ENCODE measurements around the gene CCDC124. TPM values are rescaled to one million over a fixed set of nuclear protein-coding genes. Genes with fewer than 3 reads are reported as not detected.

The CCDC124 gene
- polyA plus RNA-seq, 1 of the 3 experiments (the other 2 are of a cell fraction): 231 TPM

DNA sequence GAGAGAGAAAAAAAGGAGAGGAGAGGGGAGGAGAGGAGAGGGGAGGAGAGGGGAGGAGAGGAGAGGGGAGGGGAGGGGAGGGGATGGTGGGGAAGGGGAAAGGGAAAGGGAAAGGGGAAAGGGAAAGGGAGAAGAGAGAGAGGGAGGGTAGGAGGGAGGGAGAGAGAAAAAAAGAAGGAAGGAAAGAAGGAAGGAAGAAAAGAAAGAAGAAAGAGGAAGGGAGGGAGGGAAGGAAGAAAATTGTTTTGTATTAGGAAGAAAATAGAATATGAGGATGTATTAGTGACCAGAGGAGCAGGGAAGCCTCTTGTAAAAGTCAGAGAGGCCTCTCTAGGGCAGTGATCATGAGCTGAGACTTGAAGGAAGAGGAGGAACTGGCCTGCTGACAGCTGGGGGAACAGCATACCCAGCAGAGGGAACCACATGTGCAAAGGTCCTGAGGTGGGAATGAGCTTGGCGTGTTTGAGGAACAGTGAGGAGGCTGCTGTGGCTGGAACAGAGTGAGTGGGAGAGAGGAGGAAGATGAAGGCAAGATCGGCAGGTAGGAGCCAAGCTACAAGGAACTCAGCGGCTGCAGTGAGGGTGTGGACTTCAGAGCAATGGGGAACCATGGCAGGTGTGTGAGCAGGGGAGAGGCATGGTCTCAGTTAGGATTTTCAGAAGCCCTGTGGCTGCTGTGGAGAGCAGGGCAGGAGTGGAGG, 24.5 kb downstream of the CCDC124 start:
- TF ChIP-seq JUND (IDR thresholded peaks at IDR 0.05): no peak
- TF ChIP-seq, protein P1, sequence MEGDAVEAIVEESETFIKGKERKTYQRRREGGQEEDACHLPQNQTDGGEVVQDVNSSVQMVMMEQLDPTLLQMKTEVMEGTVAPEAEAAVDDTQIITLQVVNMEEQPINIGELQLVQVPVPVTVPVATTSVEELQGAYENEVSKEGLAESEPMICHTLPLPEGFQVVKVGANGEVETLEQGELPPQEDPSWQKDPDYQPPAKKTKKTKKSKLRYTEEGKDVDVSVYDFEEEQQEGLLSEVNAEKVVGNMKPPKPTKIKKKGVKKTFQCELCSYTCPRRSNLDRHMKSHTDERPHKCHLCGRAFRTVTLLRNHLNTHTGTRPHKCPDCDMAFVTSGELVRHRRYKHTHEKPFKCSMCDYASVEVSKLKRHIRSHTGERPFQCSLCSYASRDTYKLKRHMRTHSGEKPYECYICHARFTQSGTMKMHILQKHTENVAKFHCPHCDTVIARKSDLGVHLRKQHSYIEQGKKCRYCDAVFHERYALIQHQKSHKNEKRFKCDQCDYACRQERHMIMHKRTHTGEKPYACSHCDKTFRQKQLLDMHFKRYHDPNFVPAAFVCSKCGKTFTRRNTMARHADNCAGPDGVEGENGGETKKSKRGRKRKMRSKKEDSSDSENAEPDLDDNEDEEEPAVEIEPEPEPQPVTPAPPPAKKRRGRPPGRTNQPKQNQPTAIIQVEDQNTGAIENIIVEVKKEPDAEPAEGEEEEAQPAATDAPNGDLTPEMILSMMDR (IDR thresholded peaks at IDR 0.05): no peak
- TF ChIP-seq, protein P2, sequence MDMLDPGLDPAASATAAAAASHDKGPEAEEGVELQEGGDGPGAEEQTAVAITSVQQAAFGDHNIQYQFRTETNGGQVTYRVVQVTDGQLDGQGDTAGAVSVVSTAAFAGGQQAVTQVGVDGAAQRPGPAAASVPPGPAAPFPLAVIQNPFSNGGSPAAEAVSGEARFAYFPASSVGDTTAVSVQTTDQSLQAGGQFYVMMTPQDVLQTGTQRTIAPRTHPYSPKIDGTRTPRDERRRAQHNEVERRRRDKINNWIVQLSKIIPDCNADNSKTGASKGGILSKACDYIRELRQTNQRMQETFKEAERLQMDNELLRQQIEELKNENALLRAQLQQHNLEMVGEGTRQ (IDR thresholded peaks at IDR 0.05; ENCODE audit: borderline replicate concordance, low read depth, low read length): no peak
- TF ChIP-seq, protein P3, sequence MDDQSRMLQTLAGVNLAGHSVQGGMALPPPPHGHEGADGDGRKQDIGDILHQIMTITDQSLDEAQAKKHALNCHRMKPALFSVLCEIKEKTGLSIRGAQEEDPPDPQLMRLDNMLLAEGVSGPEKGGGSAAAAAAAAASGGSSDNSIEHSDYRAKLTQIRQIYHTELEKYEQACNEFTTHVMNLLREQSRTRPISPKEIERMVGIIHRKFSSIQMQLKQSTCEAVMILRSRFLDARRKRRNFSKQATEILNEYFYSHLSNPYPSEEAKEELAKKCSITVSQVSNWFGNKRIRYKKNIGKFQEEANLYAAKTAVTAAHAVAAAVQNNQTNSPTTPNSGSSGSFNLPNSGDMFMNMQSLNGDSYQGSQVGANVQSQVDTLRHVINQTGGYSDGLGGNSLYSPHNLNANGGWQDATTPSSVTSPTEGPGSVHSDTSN (IDR thresholded peaks at IDR 0.05): no peak
- TF ChIP-seq RFX5 (IDR thresholded peaks at IDR 0.05; ENCODE audit: low read length): no peak
- TF ChIP-seq NRF1 (IDR thresholded peaks at IDR 0.05; ENCODE audit: low read depth, low read length): no peak
- no peak for TF ChIP-seq SIN3A (IDR thresholded peaks at IDR 0.05; ENCODE audit: borderline replicate concordance, low read depth, low read length)
- TF ChIP-seq, protein P4, sequence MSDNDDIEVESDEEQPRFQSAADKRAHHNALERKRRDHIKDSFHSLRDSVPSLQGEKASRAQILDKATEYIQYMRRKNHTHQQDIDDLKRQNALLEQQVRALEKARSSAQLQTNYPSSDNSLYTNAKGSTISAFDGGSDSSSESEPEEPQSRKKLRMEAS (IDR thresholded peaks at IDR 0.05; ENCODE audit: low read depth): no peak
- no peak for TF ChIP-seq RAD21 (IDR thresholded peaks at IDR 0.05; ENCODE audit: low read length)
- TF ChIP-seq, protein P5, sequence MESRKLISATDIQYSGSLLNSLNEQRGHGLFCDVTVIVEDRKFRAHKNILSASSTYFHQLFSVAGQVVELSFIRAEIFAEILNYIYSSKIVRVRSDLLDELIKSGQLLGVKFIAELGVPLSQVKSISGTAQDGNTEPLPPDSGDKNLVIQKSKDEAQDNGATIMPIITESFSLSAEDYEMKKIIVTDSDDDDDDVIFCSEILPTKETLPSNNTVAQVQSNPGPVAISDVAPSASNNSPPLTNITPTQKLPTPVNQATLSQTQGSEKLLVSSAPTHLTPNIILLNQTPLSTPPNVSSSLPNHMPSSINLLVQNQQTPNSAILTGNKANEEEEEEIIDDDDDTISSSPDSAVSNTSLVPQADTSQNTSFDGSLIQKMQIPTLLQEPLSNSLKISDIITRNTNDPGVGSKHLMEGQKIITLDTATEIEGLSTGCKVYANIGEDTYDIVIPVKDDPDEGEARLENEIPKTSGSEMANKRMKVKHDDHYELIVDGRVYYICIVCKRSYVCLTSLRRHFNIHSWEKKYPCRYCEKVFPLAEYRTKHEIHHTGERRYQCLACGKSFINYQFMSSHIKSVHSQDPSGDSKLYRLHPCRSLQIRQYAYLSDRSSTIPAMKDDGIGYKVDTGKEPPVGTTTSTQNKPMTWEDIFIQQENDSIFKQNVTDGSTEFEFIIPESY (IDR thresholded peaks at IDR 0.05; ENCODE audit: borderline replicate concordance, low read depth): no peak
- no peak for TF ChIP-seq TEAD4 (IDR thresholded peaks at IDR 0.05; ENCODE audit: borderline replicate concordance, insufficient read depth)
- TF ChIP-seq, protein P6, sequence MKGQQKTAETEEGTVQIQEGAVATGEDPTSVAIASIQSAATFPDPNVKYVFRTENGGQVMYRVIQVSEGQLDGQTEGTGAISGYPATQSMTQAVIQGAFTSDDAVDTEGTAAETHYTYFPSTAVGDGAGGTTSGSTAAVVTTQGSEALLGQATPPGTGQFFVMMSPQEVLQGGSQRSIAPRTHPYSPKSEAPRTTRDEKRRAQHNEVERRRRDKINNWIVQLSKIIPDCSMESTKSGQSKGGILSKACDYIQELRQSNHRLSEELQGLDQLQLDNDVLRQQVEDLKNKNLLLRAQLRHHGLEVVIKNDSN (IDR thresholded peaks at IDR 0.05; ENCODE audit: borderline replicate concordance, low read depth): no peak
- no peak for TF ChIP-seq ELF1 (IDR thresholded peaks at IDR 0.05)
- TF ChIP-seq FOXM1 (IDR thresholded peaks at IDR 0.05; ENCODE audit: low read depth): no peak
- TF ChIP-seq FOSL2 (IDR thresholded peaks at IDR 0.05; ENCODE audit: borderline replicate concordance, low read depth): no peak
- TF ChIP-seq POLR2AphosphoS5 (IDR thresholded peaks at IDR 0.05; ENCODE audit: low read depth, low read length): no peak
- no peak for TF ChIP-seq GABPA (IDR thresholded peaks at IDR 0.05; ENCODE audit: low read depth)
- no peak for DNase-seq
- Histone ChIP-seq H3K4me2 (no peak overlapping the region), H3F3A (replicated peaks; ENCODE audit: insufficient read depth) (no peaks in the 10 kb centered on the region), H3K27me3 (ENCODE audit: insufficient read depth) (peaks cover 29% of the 10 kb centered on the region), H3K9me2 (no peaks in the 10 kb centered on the region), H3K79me2 (ENCODE audit: insufficient read depth) (no peaks in the 10 kb centered on the region), H3K4me1 (ENCODE audit: control insufficient read depth in 1 of 2, insufficient read depth in 2 of 2, low read depth in 1 of 2, low read length in 1 of 2) (peaks cover 0 to 3% of the 10 kb centered on the region in 2 experiments; a peak in 1 of 4 replicates), H3K9me3 (no peaks in the 10 kb centered on the region), H3K4me3 (ENCODE audit: low read depth in 2 of 2, low read length in 1 of 2) (no peak overlapping the region), H2AFZ (ENCODE audit: low read depth) (no peak overlapping the region), H3K36me3 (replicated peaks in 1 of 2; ENCODE audit: control insufficient read depth in 1 of 2, insufficient read depth in 2 of 2, low read length in 1 of 2) (no peaks in the 10 kb centered on the region), H4K20me1 (ENCODE audit: insufficient read depth) (no peaks in the 10 kb centered on the region), H3K9ac (no peak overlapping the region), H3K27ac (ENCODE audit: low read depth in 2 of 2, low read length in 1 of 2) (no peak overlapping the region)
- CTCF ChIA-PET: interaction anchor here (0.6 to 3.4 kb wide), 4 partner anchors 10 to 70 kb away, joined by 3 to 11 read pairs (median 4); partner anchors contain the start of gene KCNN1
- WGBS (ENCODE audit: low lambda C conversion rate): 45% methylated on average over 3 of the region's 3 CpGs
- POLR2A ChIA-PET: no interaction called here
